Mammary epithelial cell (primary cell): ENCODE data around the gene DDX56.

Source experiments
- CTCF ChIP-seq, 2 donors: IDR thresholded peaks in 1 of 2; conservative IDR thresholded peaks in 1 of 2; 2 replicates each; pipeline ENCODE4 v1.5.1; 2011 to 2012; ENCODE audit warnings: inconsistent platforms in 2 of 2, low read length in 2 of 2, mild to moderate bottlenecking in 2 of 2, control low read depth in 1 of 2, low read depth in 1 of 2; ENCODE audit not compliant: insufficient read depth in 1 of 2; ENCODE audit errors: extremely low read depth in 1 of 2
- EZH2 ChIP-seq: IDR thresholded peaks from 2 replicates; pipeline ENCODE4 v1.6.1; 2012; ENCODE audit warnings: low read length, inconsistent platforms, borderline replicate concordance

- TF ChIP-seq CTCF (conservative IDR thresholded peaks at IDR 0.05 in 1 of 2, IDR thresholded peaks at IDR 0.05 in 1 of 2; ENCODE audit: extremely low read depth in 1 of 2, insufficient read depth in 1 of 2, low read depth in 1 of 2, low read length in 2 of 2) (no peak), EZH2 (no peak)
These were observed 42.0 kb downstream of the DDX56 start for GRCh38 chr7:44531421-44532380.
